OCI-LY1 (cell line): ENCODE data around the gene RPL35.

Source experiments
- H2AFZ ChIP-seq: fragments of 200-600 bp; sonication (generic), shearing (Covaris generic); 2 replicates; pipeline ENCODE4 v1.6.0; 2014; ENCODE audit warnings: antibody characterized with exemption, mild to moderate bottlenecking, low read length
- H3F3A ChIP-seq: fragments of 200-600 bp; sonication (generic), shearing (Covaris generic); 2 replicates; pipeline ENCODE4 v1.6.0; 2014; ENCODE audit warnings: mild to moderate bottlenecking, antibody characterized with exemption, low read length, moderate library complexity; ENCODE audit not compliant: insufficient read depth
- H3K27ac ChIP-seq: fragments of 200-600 bp; sonication (generic); 2 replicates; pipeline ENCODE4 v1.5.1; 2014; ENCODE audit warnings: low read length, mixed run types, mild to moderate bottlenecking, low read depth; ENCODE audit not compliant: poor library complexity, severe bottlenecking
- H3K27me3 ChIP-seq: fragments of 200-600 bp; sonication (generic); 2 replicates; pipeline ENCODE4 v1.6.0; 2014; ENCODE audit warnings: antibody characterized with exemption, mild to moderate bottlenecking, low read length, moderate library complexity; ENCODE audit not compliant: insufficient read depth
- H3K36me3 ChIP-seq: fragments of 200-600 bp; sonication (generic); 2 replicates; pipeline ENCODE4 v1.6.1; 2014; ENCODE audit warnings: mild to moderate bottlenecking, antibody characterized with exemption, low read length, moderate library complexity, mixed read lengths; ENCODE audit not compliant: insufficient read depth
- H3K4me1 ChIP-seq: fragments of 200-600 bp; sonication (generic); 2 replicates; pipeline ENCODE4 v1.5.1; 2014; ENCODE audit warnings: mild to moderate bottlenecking, low read length, moderate library complexity; ENCODE audit not compliant: insufficient read depth, severe bottlenecking
- H3K4me2 ChIP-seq: fragments of 200-600 bp; sonication (generic), shearing (Covaris generic); 2 replicates; pipeline ENCODE4 v1.6.1; 2014; ENCODE audit warnings: low read length
- H3K4me3 ChIP-seq: fragments of 200-600 bp; sonication (generic); 2 replicates; pipeline ENCODE4 v1.5.1; 2014; ENCODE audit warnings: low read length, low read depth, mild to moderate bottlenecking, mixed read lengths; ENCODE audit not compliant: poor library complexity, severe bottlenecking
- H3K79me2 ChIP-seq: fragments of 200-600 bp; shearing (Covaris generic); 2 replicates; pipeline ENCODE4 v1.6.1; 2016; ENCODE audit warnings: mixed run types, low read length, mixed read lengths; ENCODE audit not compliant: insufficient read depth
- H3K9ac ChIP-seq: fragments of 200-600 bp; sonication (generic), shearing (Covaris generic); 2 replicates; pipeline ENCODE4 v1.6.1; 2014; ENCODE audit warnings: mild to moderate bottlenecking, low read length, mixed read lengths
- H3K9me2 ChIP-seq: fragments of 200-600 bp; sonication (generic), shearing (Covaris generic); 2 replicates; pipeline ENCODE4 v1.6.1; 2014; ENCODE audit warnings: low read depth, mild to moderate bottlenecking, low read length, mixed read lengths
- H3K9me3 ChIP-seq: fragments of 200-600 bp; shearing (Covaris generic); 2 replicates; pipeline ENCODE4 v1.6.1; 2014; ENCODE audit warnings: low read length, mixed read lengths
- H4K20me1 ChIP-seq: fragments of 200-600 bp; sonication (generic), shearing (Covaris generic); 2 replicates; pipeline ENCODE4 v1.6.0; 2016; ENCODE audit warnings: mild to moderate bottlenecking, low read length; ENCODE audit not compliant: insufficient read depth
- EZH2 ChIP-seq: fragments of 200-600 bp; sonication (generic), shearing (Covaris generic); IDR thresholded peaks from 2 replicates; pipeline ENCODE4 v1.8.0; 2017; ENCODE audit warnings: borderline replicate concordance, mixed run types, mild to moderate bottlenecking, antibody characterized with exemption, low read length, moderate library complexity, mixed read lengths
- TF ChIP-seq, protein P1 (sequence below): fragments of 200-600 bp; sonication (generic), shearing (Covaris generic); IDR thresholded peaks from 2 replicates; pipeline ENCODE4 v1.5.1; 2017; ENCODE audit warnings: mild to moderate bottlenecking, antibody characterized with exemption, low read length, moderate library complexity, mixed read lengths

The RPL35 gene

DNA sequence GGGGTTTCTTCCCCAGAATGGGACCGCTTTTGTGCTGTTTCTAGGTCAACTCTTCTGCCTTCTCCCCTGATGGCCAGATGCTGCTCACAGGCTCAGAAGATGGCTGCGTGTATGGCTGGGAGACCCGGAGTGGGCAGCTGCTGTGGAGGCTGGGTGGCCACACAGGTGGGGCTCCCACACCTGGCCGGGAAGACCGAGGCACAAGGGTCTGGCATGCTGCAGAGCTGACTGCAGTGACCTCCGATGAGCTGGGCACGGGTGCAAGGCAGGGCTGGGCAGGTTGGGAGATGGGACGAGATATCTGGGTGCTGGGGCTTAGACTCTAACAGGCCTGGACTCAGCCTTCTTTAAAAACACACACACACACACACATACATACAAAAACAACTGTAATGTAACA is 7.6 kb downstream of the RPL35 start:
- Histone ChIP-seq H3K27ac (no peak overlapping the region), H3K4me3 (no peak overlapping the region), H3K36me3 (peaks cover 32% of the 10 kb centered on the region), H2AFZ (no peak overlapping the region), H3K27me3 (no peaks in the 10 kb centered on the region; the same call in 1 of the 2 replicates), H3K9ac (no peak overlapping the region), H4K20me1 (no peaks in the 10 kb centered on the region), H3K9me3 (no peaks in the 10 kb centered on the region), H3F3A (0 out of 2 replicates have a peak, but pooled peaks cover 9% of the 10 kb centered on the region), H3K4me2 (no peak overlapping the region), H3K9me2 (no peaks in the 10 kb centered on the region), H3K4me1 (peaks cover 25% of the 10 kb centered on the region), H3K79me2 (no peaks in the 10 kb centered on the region)
- TF ChIP-seq, protein P1, sequence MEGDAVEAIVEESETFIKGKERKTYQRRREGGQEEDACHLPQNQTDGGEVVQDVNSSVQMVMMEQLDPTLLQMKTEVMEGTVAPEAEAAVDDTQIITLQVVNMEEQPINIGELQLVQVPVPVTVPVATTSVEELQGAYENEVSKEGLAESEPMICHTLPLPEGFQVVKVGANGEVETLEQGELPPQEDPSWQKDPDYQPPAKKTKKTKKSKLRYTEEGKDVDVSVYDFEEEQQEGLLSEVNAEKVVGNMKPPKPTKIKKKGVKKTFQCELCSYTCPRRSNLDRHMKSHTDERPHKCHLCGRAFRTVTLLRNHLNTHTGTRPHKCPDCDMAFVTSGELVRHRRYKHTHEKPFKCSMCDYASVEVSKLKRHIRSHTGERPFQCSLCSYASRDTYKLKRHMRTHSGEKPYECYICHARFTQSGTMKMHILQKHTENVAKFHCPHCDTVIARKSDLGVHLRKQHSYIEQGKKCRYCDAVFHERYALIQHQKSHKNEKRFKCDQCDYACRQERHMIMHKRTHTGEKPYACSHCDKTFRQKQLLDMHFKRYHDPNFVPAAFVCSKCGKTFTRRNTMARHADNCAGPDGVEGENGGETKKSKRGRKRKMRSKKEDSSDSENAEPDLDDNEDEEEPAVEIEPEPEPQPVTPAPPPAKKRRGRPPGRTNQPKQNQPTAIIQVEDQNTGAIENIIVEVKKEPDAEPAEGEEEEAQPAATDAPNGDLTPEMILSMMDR: no peak
- no peak for TF ChIP-seq EZH2

DNA sequence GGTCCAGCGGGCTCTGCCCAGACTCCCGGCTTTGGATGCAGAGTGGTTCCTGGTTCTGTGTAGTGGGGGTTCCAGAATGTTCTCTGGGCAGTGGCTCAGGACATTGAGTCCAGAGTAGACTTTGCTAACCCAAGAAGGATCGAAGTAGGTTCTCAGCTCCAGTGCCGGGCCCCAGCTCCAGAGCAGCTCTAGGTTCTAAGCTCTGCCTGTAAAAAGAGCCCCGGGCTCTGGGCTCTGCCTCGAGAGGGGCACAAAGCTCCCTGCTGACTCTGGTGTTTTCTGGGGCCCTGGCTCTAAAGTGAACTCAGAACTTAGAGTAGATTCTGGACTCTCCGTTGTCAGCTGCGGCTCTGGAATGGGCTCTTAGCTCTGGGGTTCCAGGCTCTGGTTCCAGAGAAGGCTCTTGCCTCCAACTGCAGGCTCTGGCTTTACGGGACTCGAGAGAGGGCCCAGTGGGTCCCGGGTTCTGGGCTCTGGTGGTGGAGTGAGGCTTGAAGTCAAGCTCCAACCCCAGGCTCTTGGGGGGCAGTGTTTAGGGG is 8.1 kb downstream of the RPL35 start:
- H3K4me2 ChIP-seq: peak overlapping the region; percentile 75
- no peak overlapping the region for H3K27ac ChIP-seq
- no peak overlapping the region for H2AFZ ChIP-seq
- H3K9me3 ChIP-seq: no peaks in the 10 kb centered on the region
- no peaks in the 10 kb centered on the region for H4K20me1 ChIP-seq
- 0 out of 2 replicates have a peak, but pooled peaks cover 9% of the 10 kb centered on the region for H3F3A ChIP-seq
- peaks cover 27% of the 10 kb centered on the region for H3K36me3 ChIP-seq
- H3K9me2 ChIP-seq: no peaks in the 10 kb centered on the region
- H3K79me2 ChIP-seq: no peaks in the 10 kb centered on the region
- TF ChIP-seq, protein P1: no peak
- TF ChIP-seq EZH2: no peak
- peaks cover 20% of the 10 kb centered on the region for H3K4me1 ChIP-seq
- no peaks in the 10 kb centered on the region; the same call in 1 of the 2 replicates for H3K27me3 ChIP-seq
- H3K9ac ChIP-seq: no peak overlapping the region; the same call in 1 of the 2 replicates
- peak overlapping the region; percentile 44 for H3K4me3 ChIP-seq

DNA sequence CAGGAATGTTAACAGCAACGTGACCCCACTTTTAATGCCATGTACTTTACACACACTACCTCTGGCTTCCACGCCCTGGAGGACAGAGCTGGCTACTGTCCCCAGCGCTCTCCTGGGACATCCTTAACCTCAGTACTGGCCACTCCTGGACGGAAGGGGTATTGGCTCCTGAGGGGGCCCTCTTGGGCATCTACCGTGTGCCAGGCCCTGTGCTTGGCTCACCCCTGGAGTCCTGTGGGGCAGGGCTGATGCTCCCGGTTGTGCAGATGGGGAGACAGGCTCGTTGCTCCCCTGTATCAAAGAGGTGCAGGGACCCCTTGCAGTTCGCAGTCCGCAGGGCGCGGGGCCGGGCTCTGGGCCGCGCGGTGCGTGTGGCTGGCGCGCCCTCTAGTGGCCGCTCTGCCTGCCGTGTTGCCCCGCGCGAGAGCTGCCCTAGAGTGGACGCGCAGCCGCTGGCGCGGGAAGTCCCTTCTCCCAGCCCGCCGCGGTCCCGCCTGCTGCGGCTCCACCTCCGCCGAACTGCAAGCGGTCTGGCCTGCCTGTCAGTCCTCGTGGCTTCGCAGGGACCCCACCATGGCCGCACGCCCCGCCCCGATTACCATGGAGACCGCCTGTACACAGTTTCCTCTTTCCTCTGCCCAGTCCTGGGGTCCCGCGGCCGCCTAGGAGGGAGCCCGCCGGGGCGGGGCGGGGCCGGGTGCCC is 8.8 kb downstream of the RPL35 start, which contains the start of gene WDR38:
TSS of gene WDR38 (plus strand) at position 632 of the 703 bp plus-strand sequence. CDS start 72 bp downstream, outside the sequence.
- Histone ChIP-seq H3K27me3 (no peaks in the 10 kb centered on the region; the same call in 1 of the 2 replicates), H3K9me3 (no peaks in the 10 kb centered on the region), H3F3A (0 out of 2 replicates have a peak, but pooled peaks cover 9% of the 10 kb centered on the region), H3K4me3 (peak within 1 kb of the TSS; percentile 44), H3K79me2 (no peaks in the 10 kb centered on the region), H3K36me3 (peaks cover 20% of the 10 kb centered on the region), H3K9ac (peak within 1 kb of the TSS; percentile 25; the same call in 1 of the 2 replicates), H3K9me2 (no peaks in the 10 kb centered on the region), H3K4me2 (peak within 1 kb of the TSS; percentile 75), H3K27ac (no peak within 1 kb of the TSS), H3K4me1 (peaks cover 18% of the 10 kb centered on the region), H4K20me1 (no peaks in the 10 kb centered on the region), H2AFZ (no peak within 1 kb of the TSS)
- TF ChIP-seq, protein P1: peak; percentile 98
- TF ChIP-seq EZH2: no peak
